Measurements from ENCODE around the gene EVI5L.

The EVI5L gene

DNA sequence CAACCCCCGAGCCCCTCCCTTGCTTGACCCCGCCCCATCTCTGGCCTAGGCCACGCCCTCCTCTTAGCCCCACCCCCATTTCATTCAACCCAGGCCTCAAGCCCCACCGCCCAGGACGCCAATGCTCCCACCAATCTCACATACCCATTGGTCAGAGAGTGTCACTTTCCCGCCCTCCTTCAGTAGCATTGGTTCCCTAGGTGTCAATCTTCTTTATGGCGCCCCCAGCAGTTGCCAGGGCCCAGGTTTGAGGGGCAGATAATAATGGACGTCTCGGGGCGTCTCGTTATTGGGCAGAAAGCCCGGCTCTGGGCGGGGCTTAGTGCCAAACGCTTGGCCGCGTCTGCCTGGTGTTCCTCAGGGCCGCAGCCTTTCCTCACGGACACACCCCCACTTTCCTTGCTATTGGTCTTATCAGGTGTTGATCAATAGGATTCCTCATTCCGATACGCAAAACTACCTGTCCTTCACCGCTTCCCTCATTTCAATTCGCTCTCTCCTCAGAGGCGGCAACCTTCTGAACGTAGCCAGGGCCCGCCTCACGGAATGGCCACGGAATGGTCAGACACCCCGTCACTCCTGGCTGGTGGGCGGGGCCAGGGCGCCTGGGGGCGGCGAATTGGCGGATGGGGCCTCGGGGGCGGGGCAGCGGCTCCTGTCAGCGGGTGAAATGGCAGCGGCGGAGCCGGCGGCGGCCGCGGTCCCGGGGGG lies at the start of gene EVI5L:
EVI5L (plus strand) TSS at position 658 of the 711 bp plus-strand sequence. CDS start 16,325 bp downstream, outside the sequence.
- ChIA-PET CTCF (interaction anchor here (1.0 to 1.8 kb wide), 3 partner anchors 30 to 115 kb away, joined by 3 to 12 read pairs (median 3); no protein-coding TSS in a partner anchor), POLR2A (no interaction called here)
- peak; percentile 100 for DNase-seq (ENCODE audit: low read depth, low spot score)
- H3K4me3 ChIP-seq (ENCODE audit: low read depth, low read length): peak within 1 kb of the TSS; percentile 70
- TF ChIP-seq, protein P1, sequence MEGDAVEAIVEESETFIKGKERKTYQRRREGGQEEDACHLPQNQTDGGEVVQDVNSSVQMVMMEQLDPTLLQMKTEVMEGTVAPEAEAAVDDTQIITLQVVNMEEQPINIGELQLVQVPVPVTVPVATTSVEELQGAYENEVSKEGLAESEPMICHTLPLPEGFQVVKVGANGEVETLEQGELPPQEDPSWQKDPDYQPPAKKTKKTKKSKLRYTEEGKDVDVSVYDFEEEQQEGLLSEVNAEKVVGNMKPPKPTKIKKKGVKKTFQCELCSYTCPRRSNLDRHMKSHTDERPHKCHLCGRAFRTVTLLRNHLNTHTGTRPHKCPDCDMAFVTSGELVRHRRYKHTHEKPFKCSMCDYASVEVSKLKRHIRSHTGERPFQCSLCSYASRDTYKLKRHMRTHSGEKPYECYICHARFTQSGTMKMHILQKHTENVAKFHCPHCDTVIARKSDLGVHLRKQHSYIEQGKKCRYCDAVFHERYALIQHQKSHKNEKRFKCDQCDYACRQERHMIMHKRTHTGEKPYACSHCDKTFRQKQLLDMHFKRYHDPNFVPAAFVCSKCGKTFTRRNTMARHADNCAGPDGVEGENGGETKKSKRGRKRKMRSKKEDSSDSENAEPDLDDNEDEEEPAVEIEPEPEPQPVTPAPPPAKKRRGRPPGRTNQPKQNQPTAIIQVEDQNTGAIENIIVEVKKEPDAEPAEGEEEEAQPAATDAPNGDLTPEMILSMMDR (IDR thresholded peaks at IDR 0.05; ENCODE audit: insufficient read depth, low read length, missing control alignments): no peak

DNA sequence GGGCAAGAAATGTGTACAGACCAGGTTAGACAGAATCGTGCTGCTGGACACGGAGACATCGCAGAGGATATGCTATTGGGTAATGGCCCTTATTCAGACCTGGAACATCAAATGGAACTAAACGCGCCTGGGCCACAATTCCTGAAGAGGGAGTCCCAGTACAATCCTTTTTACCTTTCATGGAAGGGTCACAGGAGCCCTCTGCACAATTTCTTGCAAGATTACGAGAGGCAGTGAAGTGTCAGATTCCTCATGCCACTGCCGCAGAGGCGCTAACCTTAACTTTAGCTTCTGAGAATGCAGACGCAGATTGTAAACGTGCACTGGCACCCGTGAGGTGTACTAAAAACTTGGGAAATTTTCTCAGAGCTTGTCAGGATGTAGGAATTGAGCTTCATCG lies 48.9 kb upstream of the EVI5L start:
- ChIA-PET CTCF (interaction anchor here (0.8 to 1.0 kb wide), 2 partner anchors 19 to 100 kb away, joined by 3 to 4 read pairs; partner anchors contain the start of gene TRAPPC5), POLR2A (no interaction called here)
- TF ChIP-seq, protein P1 (IDR thresholded peaks at IDR 0.05; ENCODE audit: insufficient read depth, low read length, missing control alignments): no peak
- H3K4me3 ChIP-seq (ENCODE audit: low read depth, low read length): no peak overlapping the region
- no peak for DNase-seq (ENCODE audit: low read depth, low spot score)

DNA sequence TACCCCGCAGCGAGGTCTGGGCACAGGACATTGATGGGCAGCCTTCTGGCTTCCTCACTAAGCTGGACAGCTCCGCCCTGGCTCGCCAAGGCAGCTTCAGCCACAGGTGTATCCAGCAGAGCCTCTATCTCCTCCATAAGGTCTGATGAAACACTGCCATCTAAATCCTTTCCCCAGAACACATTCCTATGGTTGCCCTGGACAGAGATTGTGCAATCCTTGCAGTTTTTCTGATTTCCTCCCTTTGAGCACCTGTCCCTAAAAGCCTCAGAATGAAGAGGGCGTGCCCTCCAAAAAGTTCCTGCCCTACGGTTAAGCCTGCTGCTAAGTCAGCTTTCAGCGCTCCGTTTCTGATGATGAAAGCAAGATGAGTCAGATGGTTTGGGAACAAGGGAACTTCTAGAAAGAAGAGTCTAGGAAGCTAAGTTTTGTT lies 46.0 kb upstream of the EVI5L start:
- DNase-seq (ENCODE audit: low read depth, low spot score): no peak
- TF ChIP-seq, protein P1 (IDR thresholded peaks at IDR 0.05; ENCODE audit: insufficient read depth, low read length, missing control alignments): no peak
- POLR2A ChIA-PET: no interaction called here
- no peak overlapping the region for H3K4me3 ChIP-seq (ENCODE audit: low read depth, low read length)
- CTCF ChIA-PET: interaction anchor here (1.0 to 1.9 kb wide), 2 partner anchors 16 to 216 kb away, joined by 3 to 12 read pairs; no protein-coding TSS in a partner anchor

DNA sequence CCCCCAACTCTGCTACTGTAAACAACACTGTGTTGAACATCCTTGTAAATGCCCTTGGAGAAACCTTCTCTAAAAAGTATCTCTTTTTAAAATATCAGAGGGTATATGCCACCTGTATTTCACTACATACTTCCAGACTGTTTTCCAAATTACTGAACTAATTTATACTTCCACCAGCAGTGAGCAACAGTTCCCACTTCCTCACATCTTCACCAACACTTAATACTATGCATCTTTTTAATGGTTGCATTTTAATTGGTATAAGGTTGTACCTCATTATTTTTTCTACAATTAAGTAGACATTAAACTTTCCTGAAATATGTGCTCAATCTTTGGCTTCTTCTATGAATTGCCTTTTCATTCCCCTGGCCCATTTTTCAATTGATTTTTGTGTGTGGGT lies 45.2 kb upstream of the EVI5L start:
- POLR2A ChIA-PET: no interaction called here
- no peak overlapping the region for H3K4me3 ChIP-seq (ENCODE audit: low read depth, low read length)
- CTCF ChIA-PET: interaction anchor here (0.8 to 1.9 kb wide), 3 partner anchors 15 to 636 kb away, joined by 3 to 12 read pairs (median 3); no protein-coding TSS in a partner anchor
- TF ChIP-seq, protein P1 (IDR thresholded peaks at IDR 0.05; ENCODE audit: insufficient read depth, low read length, missing control alignments): no peak
- DNase-seq (ENCODE audit: low read depth, low spot score): no peak

DNA sequence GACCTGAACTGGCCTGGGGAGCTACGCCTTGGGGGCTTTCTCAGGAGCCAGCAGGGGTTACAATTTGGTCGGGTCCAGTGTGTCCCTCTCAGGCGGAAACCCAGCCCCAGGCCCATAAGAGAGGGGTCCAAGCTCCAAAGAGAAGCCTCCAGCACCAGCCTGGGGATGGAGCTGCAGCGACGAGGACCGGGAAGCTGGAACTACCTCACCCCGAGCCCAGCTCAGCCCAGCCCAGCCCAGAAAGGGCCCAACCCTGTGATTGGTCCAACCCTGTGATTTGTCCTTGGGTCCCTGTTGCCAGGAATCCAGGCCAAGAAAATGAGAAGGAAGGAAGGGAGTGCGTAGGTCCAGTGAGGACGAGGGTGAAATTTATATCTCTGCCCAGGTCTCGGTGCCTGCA lies 42.9 kb upstream of the EVI5L start:
- TF ChIP-seq, protein P1 (IDR thresholded peaks at IDR 0.05; ENCODE audit: insufficient read depth, low read length, missing control alignments): no peak
- ChIA-PET POLR2A (no interaction called here), CTCF (interaction anchor here (1.3 kb wide), 1 partner anchor 219 kb away, joined by 4 read pairs; no protein-coding TSS in a partner anchor)

DNA sequence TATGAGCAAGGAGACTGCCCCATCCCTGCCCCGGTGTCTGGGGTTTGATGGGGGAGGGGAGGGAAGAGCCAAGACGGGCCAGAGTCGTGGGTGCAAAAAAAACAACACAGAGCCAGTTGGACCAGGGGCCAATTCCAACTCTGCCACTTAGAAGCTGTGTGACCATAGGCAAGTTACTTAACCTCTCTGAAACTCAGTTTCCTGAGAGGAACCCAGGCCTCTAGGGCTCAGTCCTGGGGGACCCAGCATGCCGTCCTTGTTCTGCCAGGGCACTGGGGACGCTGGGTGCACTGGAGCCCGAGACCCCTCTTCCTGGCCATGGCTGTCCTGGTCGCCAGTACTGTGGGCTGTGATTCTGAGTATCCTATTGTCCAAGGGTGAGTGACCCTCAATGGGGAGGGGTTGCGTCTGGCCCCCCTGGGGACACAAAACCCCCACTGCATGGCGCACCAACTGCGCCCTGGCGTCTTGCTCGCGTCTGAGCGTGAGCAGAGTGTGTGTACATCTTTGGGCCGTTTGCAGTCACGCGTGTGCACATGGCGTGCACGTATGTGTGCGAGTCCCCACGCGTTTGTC lies 42.3 kb upstream of the EVI5L start:
- TF ChIP-seq, protein P1 (IDR thresholded peaks at IDR 0.05; ENCODE audit: insufficient read depth, low read length, missing control alignments): no peak
- ChIA-PET CTCF (interaction anchor here (1.3 kb wide), 1 partner anchor 219 kb away, joined by 4 read pairs; no protein-coding TSS in a partner anchor), POLR2A (no interaction called here)
- no peak for DNase-seq (ENCODE audit: low read depth, low spot score)
- no peak overlapping the region for H3K4me3 ChIP-seq (ENCODE audit: low read depth, low read length)

More for the DNA sequence above, 42.9 kb upstream of the EVI5L start:
- no peak overlapping the region for H3K4me3 ChIP-seq (ENCODE audit: low read depth, low read length)
- DNase-seq (ENCODE audit: low read depth, low spot score): no peak

All from AG04449 (cell line).